DND-41 (cell line): ENCODE data around the gene GALNT4.

ENCODE experiments used
- ATAC-seq: fragments of 200-7000 bp; cut with Tn5 transposase; 3 replicates; pipeline ENCODE4 v1.9.1; 2021; ENCODE audit warnings: low read depth; ENCODE audit not compliant: insufficient read depth
- DNase-seq: peaks from one replicate; pipeline ENCODE4 v3.0.0-alpha.2; 2020
- H2AFZ ChIP-seq: 2 replicates; pipeline ENCODE4 v1.6.0; 2012; ENCODE audit warnings: low read depth, low read length
- H3K27ac ChIP-seq: 2 replicates; pipeline ENCODE4 v1.5.1; 2012; ENCODE audit warnings: low read length, inconsistent platforms
- H3K27me3 ChIP-seq: fragments of 200-600 bp; sonication (generic); 2 replicates; pipeline ENCODE4 v1.6.0; 2012; ENCODE audit warnings: low read length, mild to moderate bottlenecking, inconsistent platforms; ENCODE audit not compliant: insufficient read depth, poor library complexity
- H3K36me3 ChIP-seq: 2 replicates; pipeline ENCODE4 v1.5.1; 2012; ENCODE audit warnings: low read length, inconsistent platforms; ENCODE audit not compliant: insufficient read depth
- H3K4me1 ChIP-seq: 2 replicates; pipeline ENCODE4 v1.5.1; 2012; ENCODE audit warnings: mild to moderate bottlenecking, low read length; ENCODE audit not compliant: insufficient read depth
- H3K4me2 ChIP-seq: 2 replicates; pipeline ENCODE4 v1.6.0; 2012; ENCODE audit warnings: mild to moderate bottlenecking, moderate library complexity, low read length, inconsistent platforms; ENCODE audit not compliant: insufficient read depth
- H3K4me3 ChIP-seq, 2 experiments: fragments of 200-600 bp in 1 of 2; shearing (Covaris generic) in 1 of 2; 2 replicates each; pipeline ENCODE4 v1.5.1; 2012 to 2016; ENCODE audit warnings: inconsistent platforms in 2 of 2, low read length in 2 of 2, mild to moderate bottlenecking in 2 of 2, low read depth in 1 of 2, moderate library complexity in 1 of 2
- H3K79me2 ChIP-seq: 2 replicates; pipeline ENCODE4 v1.6.0; 2012; ENCODE audit warnings: low read length, inconsistent platforms; ENCODE audit not compliant: insufficient read depth
- H3K9ac ChIP-seq: 2 replicates; pipeline ENCODE4 v1.6.0; 2012; ENCODE audit warnings: low read depth, mild to moderate bottlenecking, inconsistent platforms, low read length, moderate library complexity
- H3K9me3 ChIP-seq: 2 replicates; pipeline ENCODE4 v1.5.1; 2012; ENCODE audit warnings: low read length, moderate library complexity, mild to moderate bottlenecking, inconsistent platforms; ENCODE audit not compliant: insufficient read depth, severe bottlenecking
- H4K20me1 ChIP-seq: 2 replicates; pipeline ENCODE4 v1.6.0; 2012; ENCODE audit warnings: low read length; ENCODE audit not compliant: insufficient read depth
- CTCF ChIP-seq: IDR thresholded peaks from 2 replicates; pipeline ENCODE4 v1.5.1; 2012; ENCODE audit warnings: borderline replicate concordance, low read length, moderate library complexity, mild to moderate bottlenecking; ENCODE audit not compliant: poor library complexity, severe bottlenecking; ENCODE audit errors: extremely low read depth
- EZH2 ChIP-seq: IDR thresholded peaks from 3 replicates; pipeline ENCODE4 v1.6.1; 2012; ENCODE audit warnings: borderline replicate concordance, low read depth, mild to moderate bottlenecking, moderate library complexity, low read length, inconsistent platforms; ENCODE audit not compliant: severe bottlenecking

The GALNT4 gene

GRCh38 chr12:89568484-89568883 is 43.9 kb upstream of the GALNT4 start:
- no peak overlapping the region for H3K4me3 ChIP-seq
- no peaks in the 10 kb centered on the region for H4K20me1 ChIP-seq
- no peaks in the 10 kb centered on the region for H3K9me3 ChIP-seq
- no peak overlapping the region for H2AFZ ChIP-seq
- no peak for ATAC-seq
- TF ChIP-seq CTCF (no peak), EZH2 (no peak)
- H3K27ac ChIP-seq = no peak overlapping the region
- H3K4me2 ChIP-seq = no peak overlapping the region
- no peaks in the 10 kb centered on the region for H3K79me2 ChIP-seq
- no peaks in the 10 kb centered on the region for H3K4me1 ChIP-seq
- DNase-seq = no peak
- no peaks in the 10 kb centered on the region for H3K36me3 ChIP-seq
- no peaks in the 10 kb centered on the region for H3K27me3 ChIP-seq
- H3K9ac ChIP-seq = no peak overlapping the region

- Histone ChIP-seq H3K9ac (no peak overlapping the region), H3K4me2 (no peak overlapping the region), H3K4me3 (no peak overlapping the region), H3K4me1 (no peaks in the 10 kb centered on the region), H3K27me3 (no peaks in the 10 kb centered on the region), H3K79me2 (no peaks in the 10 kb centered on the region), H4K20me1 (no peaks in the 10 kb centered on the region), H2AFZ (no peak overlapping the region), H3K36me3 (no peaks in the 10 kb centered on the region), H3K27ac (no peak overlapping the region), H3K9me3 (no peaks in the 10 kb centered on the region)
- ATAC-seq (no peak), DNase-seq (no peak)
- no peak for TF ChIP-seq EZH2
- TF ChIP-seq CTCF = no peak
These were observed 43.2 kb upstream of the GALNT4 start for GRCh38 chr12:89567691-89568239.

- Histone ChIP-seq H3K27ac (no peak overlapping the region), H3K9me3 (no peaks in the 10 kb centered on the region), H3K27me3 (no peaks in the 10 kb centered on the region), H3K9ac (no peak overlapping the region), H3K36me3 (no peaks in the 10 kb centered on the region), H3K79me2 (no peaks in the 10 kb centered on the region), H4K20me1 (no peaks in the 10 kb centered on the region), H3K4me2 (no peak overlapping the region), H3K4me1 (no peaks in the 10 kb centered on the region), H2AFZ (no peak overlapping the region), H3K4me3 (no peak overlapping the region)
- DNase-seq = no peak
- ATAC-seq = no peak
- no peak for TF ChIP-seq EZH2
These were observed 42.0 kb upstream of the GALNT4 start for GRCh38 chr12:89566615-89567014.

- no peak overlapping the region for H3K9ac ChIP-seq
- no peaks in the 10 kb centered on the region for H3K9me3 ChIP-seq
- H3K36me3 ChIP-seq = no peaks in the 10 kb centered on the region
- no peak overlapping the region for H3K4me2 ChIP-seq
- no peaks in the 10 kb centered on the region for H3K4me1 ChIP-seq
- TF ChIP-seq CTCF (no peak), EZH2 (no peak)
- no peaks in the 10 kb centered on the region for H3K79me2 ChIP-seq
- no peak overlapping the region for H3K4me3 ChIP-seq
- H3K27ac ChIP-seq = no peak overlapping the region
- H3K27me3 ChIP-seq = no peaks in the 10 kb centered on the region
- ATAC-seq (no peak), DNase-seq (no peak)
- H2AFZ ChIP-seq = no peak overlapping the region
- no peaks in the 10 kb centered on the region for H4K20me1 ChIP-seq
These were observed 40.4 kb upstream of the GALNT4 start for GRCh38 chr12:89565002-89565401.
